ENCODE data around the gene NEDD9.

Gene NEDD9

GRCh38 chr6:11273406-11274065 lies 41.1 kb upstream of the NEDD9 start:
- Histone ChIP-seq H3K36me3 (ENCODE audit: insufficient read depth, low read length) (no peaks in the 10 kb centered on the region), H2AFZ (ENCODE audit: low read length) (no peak overlapping the region), H3K4me3 (ENCODE audit: low read length, poor library complexity, severe bottlenecking) (no peak overlapping the region), H3K27me3 (ENCODE audit: insufficient read depth, low read length, poor library complexity, severe bottlenecking) (no peaks in the 10 kb centered on the region), H3K4me1 (ENCODE audit: insufficient read depth, low read length, poor library complexity, severe bottlenecking) (peaks cover 25% of the 10 kb centered on the region), H3K9ac (ENCODE audit: low read depth, low read length, poor library complexity, severe bottlenecking) (no peak overlapping the region), H3K79me2 (ENCODE audit: insufficient read depth, low read length) (no peaks in the 10 kb centered on the region), H3F3A (ENCODE audit: low read depth) (no peaks in the 10 kb centered on the region), H3K4me2 (ENCODE audit: low read depth, low read length, poor library complexity, severe bottlenecking) (no peak overlapping the region), H4K20me1 (ENCODE audit: insufficient read depth, low read length, poor library complexity, severe bottlenecking) (no peaks in the 10 kb centered on the region), H3K9me2 (replicated peaks; ENCODE audit: low read depth, low read length) (no peaks in the 10 kb centered on the region), H3K9me3 (ENCODE audit: insufficient read depth, low read depth, low read length) (no peaks in the 10 kb centered on the region)
- TF ChIP-seq EZH2phosphoT487 (IDR thresholded peaks at IDR 0.05; ENCODE audit: borderline replicate concordance) (no peak), CTCF (conservative IDR thresholded peaks at IDR 0.05; ENCODE audit: low read length) (no peak)

- Histone ChIP-seq H3K79me2 (ENCODE audit: insufficient read depth, low read length) (no peaks in the 10 kb centered on the region), H3K4me1 (ENCODE audit: insufficient read depth, low read length, poor library complexity, severe bottlenecking) (peaks cover 25% of the 10 kb centered on the region)
Measured at GRCh38 chr6:11272491-11273192, 40.2 kb upstream of the NEDD9 start.

GRCh38 chr6:11271228-11272020 lies 39.0 kb upstream of the NEDD9 start:
- TF ChIP-seq EZH2phosphoT487 (IDR thresholded peaks at IDR 0.05; ENCODE audit: borderline replicate concordance) (no peak), CTCF (conservative IDR thresholded peaks at IDR 0.05; ENCODE audit: low read length) (no peak)
- Histone ChIP-seq H3F3A (ENCODE audit: low read depth) (no peaks in the 10 kb centered on the region), H3K9me2 (replicated peaks; ENCODE audit: low read depth, low read length) (no peaks in the 10 kb centered on the region), H3K9ac (ENCODE audit: low read depth, low read length, poor library complexity, severe bottlenecking) (no peak overlapping the region), H3K4me1 (ENCODE audit: insufficient read depth, low read length, poor library complexity, severe bottlenecking) (peaks cover 17% of the 10 kb centered on the region), H3K9me3 (ENCODE audit: insufficient read depth, low read depth, low read length) (no peaks in the 10 kb centered on the region), H3K4me2 (ENCODE audit: low read depth, low read length, poor library complexity, severe bottlenecking) (no peak overlapping the region), H2AFZ (ENCODE audit: low read length) (no peak overlapping the region), H3K4me3 (ENCODE audit: low read length, poor library complexity, severe bottlenecking) (no peak overlapping the region), H3K36me3 (ENCODE audit: insufficient read depth, low read length) (no peaks in the 10 kb centered on the region), H4K20me1 (ENCODE audit: insufficient read depth, low read length, poor library complexity, severe bottlenecking) (no peaks in the 10 kb centered on the region), H3K79me2 (ENCODE audit: insufficient read depth, low read length) (no peaks in the 10 kb centered on the region), H3K27me3 (ENCODE audit: insufficient read depth, low read length, poor library complexity, severe bottlenecking) (no peaks in the 10 kb centered on the region)

More at GRCh38 chr6:11272491-11273192, 40.2 kb upstream of the NEDD9 start:
- Histone ChIP-seq H3K9me3 (ENCODE audit: insufficient read depth, low read depth, low read length) (no peaks in the 10 kb centered on the region), H3K36me3 (ENCODE audit: insufficient read depth, low read length) (no peaks in the 10 kb centered on the region), H3K9me2 (replicated peaks; ENCODE audit: low read depth, low read length) (no peaks in the 10 kb centered on the region), H3K27me3 (ENCODE audit: insufficient read depth, low read length, poor library complexity, severe bottlenecking) (no peaks in the 10 kb centered on the region), H3K9ac (ENCODE audit: low read depth, low read length, poor library complexity, severe bottlenecking) (no peak overlapping the region), H3K4me2 (ENCODE audit: low read depth, low read length, poor library complexity, severe bottlenecking) (no peak overlapping the region), H3K4me3 (ENCODE audit: low read length, poor library complexity, severe bottlenecking) (no peak overlapping the region), H2AFZ (ENCODE audit: low read length) (no peak overlapping the region), H4K20me1 (ENCODE audit: insufficient read depth, low read length, poor library complexity, severe bottlenecking) (no peaks in the 10 kb centered on the region), H3F3A (ENCODE audit: low read depth) (no peaks in the 10 kb centered on the region)
- TF ChIP-seq EZH2phosphoT487 (IDR thresholded peaks at IDR 0.05; ENCODE audit: borderline replicate concordance) (no peak), CTCF (conservative IDR thresholded peaks at IDR 0.05; ENCODE audit: low read length) (no peak)
